Left lobe of liver (tissue), 2 donors: ENCODE results near the gene GALNT16. TPM values are rescaled to one million over a fixed set of nuclear protein-coding genes. Genes with fewer than 3 reads are reported as not detected.
A peak's percentile ranks its signal among the peaks of the same experiment; 100 is the strongest.

Source experiments
- ATAC-seq: fragments of 200-7000 bp; cut with Tn5 transposase; one replicate; pipeline ENCODE4 v1.9.1; 2020; ENCODE audit warnings: mild to moderate bottlenecking, moderate library complexity
- DNase-seq: peaks from one replicate; pipeline ENCODE4 v3.0.0-alpha.2; 2020; ENCODE audit warnings: low spot score
- total RNA-seq: library from RNA; stranded (reverse); gene quantifications from one replicate; pipeline ENCODE4 v1.2.1, GENCODE V29; 2021
- donor health status: DM: no; HTN: no; CAD: no; lungs with moderate emphysema.
- donor health status: DM: no; HTN: yes; CAD: no.

The GALNT16 gene
- total RNA-seq, 1 donor from 2014 or later, result 1.1 TPM

DNA sequence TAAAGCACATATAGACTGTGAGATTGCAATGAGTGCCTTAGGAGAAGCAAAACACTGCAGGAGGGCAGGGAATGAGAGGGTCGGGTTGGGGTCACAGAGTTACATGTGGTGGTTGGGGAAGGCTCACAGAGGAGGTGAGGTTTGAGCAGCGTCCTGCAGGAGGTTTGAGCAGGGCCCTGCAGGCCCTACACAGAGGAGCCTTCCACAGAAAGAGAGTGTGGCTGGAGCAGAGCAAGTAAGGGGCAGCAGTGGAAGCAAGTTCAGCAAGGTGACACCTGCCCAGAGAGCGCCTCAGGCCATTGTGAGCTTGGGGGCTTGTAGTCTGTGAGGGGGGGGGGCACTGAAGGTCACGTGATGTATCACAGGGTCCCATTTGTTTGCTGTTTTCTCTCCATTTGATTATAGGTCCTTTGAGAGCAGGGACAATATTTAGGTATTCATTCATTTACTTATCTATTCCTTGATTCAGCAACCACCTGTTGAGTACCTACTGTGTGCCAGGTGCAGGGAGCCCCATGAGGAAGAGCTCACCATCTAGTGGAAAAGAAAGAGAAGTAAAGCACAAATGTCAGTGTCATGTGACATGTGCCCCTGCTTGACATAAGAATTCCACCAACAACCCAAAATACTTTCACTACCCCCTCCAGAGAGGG lies 56.6 kb downstream of the GALNT16 start:
- no peak for ATAC-seq
- peak; percentile 33 for DNase-seq

DNA sequence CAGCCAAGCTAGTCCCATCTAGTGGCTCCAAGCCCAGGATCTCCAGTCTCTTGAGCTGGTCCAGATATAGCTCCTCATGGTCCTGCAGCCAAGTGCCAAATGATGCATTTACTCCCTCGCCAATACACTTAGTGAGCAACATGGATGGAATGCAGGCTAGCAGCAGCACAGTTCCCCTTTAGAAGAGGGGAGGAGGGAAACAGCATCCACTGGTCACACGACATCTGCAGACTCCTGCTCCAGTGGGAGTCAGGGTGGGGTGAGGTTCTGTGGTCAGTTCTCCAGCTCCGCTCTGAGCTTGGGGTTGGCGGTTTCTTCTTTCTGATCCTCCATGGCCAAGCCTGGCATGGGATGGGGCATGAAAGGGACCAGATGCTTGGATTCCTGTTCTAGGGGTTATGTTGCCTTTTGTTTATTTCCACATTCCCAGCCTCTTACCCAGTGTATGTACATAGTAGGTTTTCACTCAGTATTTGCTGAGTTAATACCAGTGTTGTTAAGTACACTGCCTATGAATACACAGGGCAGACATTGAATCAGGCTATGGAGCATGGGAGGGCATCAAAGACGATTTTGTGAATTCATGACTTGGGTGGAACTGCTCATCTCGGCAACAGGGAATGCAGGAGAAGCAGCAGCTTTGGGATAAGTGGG lies 57.3 kb downstream of the GALNT16 start:
- DNase-seq (peak; percentile 40), ATAC-seq (peak; percentile 51)

DNA sequence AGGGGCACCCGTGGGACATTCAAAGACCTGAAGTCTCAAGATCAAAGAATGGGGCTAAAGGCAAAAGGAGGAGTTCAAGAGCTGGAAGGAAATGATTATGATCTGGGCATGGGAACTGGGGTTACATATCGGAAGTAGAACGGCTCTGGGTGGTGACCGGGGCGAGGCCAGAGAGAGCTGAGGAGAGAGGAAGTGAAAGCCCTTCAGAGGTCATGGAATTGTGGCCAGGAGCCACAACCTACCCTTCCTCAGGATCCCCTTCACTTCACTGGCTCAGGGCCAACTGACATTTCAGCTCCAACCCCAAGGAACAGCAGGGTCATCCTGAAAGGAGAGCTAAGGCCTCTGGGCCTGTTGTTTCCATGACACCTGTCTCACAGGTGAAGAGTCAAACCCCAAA lies 57.8 kb downstream of the GALNT16 start:
- DNase-seq (no peak), ATAC-seq (peak; percentile 44)

DNA sequence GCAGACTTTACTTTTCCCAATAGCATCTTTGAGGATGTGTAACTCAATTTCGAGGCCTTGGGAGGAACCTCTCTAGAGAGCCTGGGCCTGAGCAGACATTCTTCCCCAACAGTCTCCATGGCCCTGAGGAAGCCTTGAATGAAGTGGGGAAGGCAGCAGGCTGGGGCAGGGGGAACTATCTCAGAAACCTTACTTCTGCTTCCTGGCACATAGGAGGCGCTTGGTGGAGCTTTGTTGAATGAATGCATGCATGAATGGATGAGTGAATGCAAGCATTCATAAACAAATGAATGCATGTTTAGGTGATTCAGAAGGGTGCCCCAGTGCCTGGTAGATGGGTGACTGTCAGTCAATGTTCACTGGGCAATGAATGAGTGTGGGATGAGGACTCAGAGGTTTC lies 58.3 kb downstream of the GALNT16 start:
- ATAC-seq (peak; percentile 25), DNase-seq (peak; percentile 42)

DNA sequence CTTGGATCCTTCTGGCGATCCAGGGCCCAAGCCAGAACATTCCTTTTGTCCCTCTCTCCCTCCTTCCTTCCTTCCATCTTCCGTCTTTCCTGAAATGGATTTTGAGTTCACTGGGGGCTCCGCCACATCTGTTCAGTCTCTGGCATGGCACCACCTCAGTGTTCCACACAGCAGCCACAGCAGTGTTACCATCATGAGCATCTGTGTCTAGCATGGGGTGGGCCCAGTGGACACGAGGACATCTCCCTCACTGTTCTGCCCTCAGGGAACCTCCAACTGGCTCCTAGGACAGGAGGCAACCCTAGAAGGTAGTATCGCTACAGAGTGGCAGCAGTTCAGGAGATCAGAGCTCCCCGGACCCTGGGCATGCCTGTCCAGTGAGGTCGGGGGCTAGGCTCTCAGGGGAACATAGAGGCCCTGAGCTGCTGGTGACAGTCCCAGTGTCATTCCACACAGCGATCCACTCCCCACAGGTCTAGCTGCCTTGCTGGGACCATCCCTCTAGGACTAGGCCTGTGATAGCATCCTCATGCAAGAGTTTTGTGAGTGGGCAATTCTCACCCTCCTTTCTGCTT lies 59.0 kb downstream of the GALNT16 start:
- DNase-seq (peak; percentile 33), ATAC-seq (no peak)

DNA sequence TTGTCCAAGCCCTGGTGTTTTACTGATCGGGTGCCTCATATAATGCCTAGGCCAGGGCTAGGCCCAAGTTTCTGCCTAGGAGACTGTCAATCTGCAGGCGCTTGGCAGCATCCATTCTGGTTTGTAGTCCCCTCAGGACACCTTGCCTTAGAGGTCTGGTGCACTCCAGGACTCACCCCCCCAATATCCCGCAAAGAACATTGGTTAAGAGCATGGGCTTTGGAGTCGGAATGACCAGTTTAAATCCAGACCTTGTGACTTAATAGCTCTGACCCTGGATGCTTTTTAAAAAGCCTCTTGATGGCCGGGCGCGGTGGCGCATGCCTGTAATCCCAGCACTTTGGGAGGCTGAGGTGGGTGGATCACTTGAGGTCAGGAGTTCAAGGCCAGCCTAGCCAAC lies 60.0 kb downstream of the GALNT16 start:
- ATAC-seq (no peak), DNase-seq (peak; percentile 11)

DNA sequence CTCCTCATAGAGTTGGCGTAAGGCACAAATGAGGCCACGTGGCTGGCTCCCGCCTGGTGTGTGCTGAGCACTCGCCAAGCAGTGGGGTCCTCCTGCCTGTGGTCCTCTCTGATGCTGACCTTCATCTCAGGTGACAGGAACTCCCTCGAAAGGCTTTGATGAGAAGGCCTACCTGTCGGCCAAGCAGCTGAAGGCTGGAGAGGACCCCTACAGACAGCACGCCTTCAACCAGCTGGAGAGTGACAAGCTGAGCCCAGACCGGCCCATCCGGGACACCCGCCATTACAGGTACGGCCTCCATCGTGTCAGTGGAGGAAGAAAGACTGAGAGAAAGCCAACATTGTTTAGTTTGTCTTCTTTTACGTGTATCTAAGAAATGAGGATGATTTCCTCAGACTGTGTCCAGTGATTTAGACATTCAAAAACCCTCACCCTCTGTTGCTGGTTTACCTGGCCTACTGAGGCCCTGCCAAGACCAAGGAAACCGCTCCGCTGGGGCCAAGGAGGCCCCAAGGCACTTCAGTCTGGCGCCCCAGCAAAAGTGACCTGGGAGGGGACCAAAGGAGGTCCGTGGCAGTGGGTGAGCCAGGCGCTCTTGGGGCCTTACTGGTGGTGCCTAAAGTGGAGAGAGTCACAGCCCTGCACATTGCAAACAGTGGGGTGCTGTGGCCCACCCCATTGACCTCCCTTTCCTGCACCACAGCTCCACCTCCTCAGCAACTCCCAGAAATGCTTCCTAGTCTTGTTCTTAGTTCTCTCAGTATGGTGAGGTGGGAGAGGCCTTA lies 60.8 kb downstream of the GALNT16 start:
- ATAC-seq, result no peak
- peak; percentile 33 for DNase-seq

DNA sequence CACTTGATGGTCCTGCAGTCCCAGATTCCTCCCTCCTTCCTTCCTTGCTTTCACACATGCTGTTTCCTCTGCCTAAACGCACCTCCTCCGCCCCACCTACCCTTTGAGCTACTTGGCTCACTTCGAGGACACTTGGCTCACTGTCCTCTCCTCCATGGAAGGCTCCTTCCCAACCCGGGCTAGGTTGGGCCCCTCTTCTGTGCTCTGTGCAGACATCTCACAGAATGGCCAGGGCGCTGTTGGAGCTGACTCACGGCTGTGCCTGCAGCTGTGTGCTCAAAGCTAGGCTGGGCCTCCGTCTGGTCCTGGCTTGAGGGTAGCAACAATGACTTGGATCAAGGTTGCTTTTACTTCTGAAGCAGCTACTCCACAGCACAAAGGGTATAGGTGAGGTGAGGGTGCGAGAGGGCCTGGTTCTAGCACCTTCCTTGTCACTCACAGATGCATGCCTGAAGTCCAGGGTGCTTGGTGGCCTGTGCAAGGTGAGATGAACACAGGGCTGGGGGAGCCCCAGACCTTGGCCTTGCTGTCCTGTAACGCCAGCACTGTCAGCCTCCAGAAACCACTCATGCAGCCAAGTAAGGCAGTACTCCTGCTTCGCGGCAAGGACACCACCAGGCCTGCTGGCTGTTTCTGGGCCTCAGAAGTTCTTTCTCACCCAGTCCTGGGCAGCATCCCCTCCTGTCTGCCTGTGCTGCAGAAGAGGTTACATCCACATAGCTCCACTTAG lies 61.8 kb downstream of the GALNT16 start:
- DNase-seq (peak; percentile 32), ATAC-seq (no peak)

DNA sequence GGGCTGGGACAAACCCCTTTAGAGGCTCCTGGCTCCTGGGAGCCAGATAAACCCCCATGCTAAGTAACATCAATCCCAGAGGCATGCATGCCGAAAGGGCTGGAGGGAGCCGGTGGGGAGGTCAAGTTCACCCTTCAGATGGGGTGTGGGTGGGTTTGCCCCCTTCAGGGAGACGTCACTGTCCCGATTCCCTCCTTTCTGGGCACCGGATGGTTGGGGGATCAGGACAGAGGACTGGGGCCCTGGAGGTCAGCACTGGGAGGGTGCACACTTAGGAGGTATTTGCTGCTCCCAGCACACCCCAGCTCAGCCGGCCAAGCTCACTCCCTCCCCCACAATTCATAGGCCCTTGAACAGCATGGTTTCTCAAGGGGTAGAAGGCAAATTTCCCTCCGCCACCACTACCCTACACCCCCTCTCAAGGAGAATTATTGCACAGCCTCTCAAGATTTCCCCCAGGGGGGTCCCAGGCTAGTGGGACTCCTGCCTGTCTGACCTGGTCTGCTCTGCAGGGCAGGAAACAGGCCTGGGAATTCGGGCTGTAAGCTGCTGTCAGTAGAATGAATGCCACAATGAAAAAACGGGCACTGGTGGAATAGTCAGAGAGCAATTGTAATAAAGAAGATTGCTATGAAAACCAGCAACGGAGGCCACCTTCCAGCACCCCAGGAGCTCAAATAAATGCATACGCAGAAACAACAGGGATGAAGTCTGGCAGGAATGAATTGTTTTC lies 63.5 kb downstream of the GALNT16 start:
- no peak for ATAC-seq
- DNase-seq, result peak; percentile 22

DNA sequence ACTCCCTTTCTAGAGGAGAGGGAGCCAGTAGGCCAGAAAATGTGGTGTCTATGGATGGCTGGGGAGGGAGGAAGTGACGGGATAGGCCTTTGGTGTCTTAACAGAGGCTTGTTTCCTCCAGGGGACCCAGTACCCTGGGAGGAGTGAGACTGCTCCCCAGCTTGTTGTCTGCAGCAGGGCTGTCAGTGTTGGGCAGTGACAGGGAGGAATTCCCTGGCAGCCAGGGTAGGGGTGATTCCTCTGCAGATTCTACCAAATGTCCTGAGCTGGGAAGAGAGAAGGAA lies 64.0 kb downstream of the GALNT16 start:
- ATAC-seq (no peak), DNase-seq (peak; percentile 22)

DNA sequence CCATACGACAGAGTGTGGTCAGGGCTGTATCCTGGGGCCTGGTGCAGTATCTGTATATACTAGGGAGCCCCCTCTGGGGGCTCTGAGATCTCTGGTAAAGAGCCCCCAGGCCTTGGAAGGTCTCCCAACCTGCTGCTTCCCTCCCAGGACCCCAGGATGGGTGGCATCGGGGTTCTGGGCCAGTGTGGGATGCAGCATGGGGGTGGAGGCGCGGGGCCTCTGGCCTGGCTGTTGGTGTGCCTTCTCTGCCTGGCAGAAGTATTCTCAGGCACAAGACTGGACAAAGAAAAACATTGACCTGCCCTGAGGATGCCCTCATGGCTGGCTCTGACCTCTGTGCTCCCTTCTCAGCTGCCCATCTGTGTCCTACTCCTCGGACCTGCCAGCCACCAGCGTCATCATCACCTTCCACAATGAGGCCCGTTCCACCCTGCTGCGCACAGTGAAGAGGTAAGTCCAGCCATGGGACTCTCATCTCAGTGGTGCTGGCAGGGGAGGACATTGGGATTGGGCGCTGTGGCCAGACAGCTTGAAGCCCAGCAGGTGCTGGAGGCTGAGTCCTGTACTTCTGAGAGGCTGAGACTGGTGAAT lies 64.5 kb downstream of the GALNT16 start:
- DNase-seq (peak; percentile 37), ATAC-seq (no peak)

DNA sequence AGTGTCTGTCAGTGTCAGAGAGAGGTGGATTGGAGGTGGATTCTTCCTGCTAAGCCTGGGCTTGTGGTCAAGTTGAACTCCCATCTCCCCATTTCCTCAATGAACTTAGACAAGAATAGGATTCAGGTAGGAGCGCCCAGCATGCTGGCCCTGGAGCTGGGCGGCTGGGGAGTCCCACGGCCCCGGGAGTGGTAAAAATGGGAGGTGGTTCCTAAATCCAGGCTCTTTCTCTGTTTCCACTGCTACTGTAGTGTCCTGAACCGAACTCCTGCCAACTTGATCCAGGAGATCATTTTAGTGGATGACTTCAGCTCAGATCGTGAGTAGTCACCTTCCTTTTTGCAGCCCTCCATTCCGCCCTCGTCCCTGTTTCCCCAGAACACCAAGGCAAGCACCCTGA lies 65.1 kb downstream of the GALNT16 start:
- DNase-seq (peak; percentile 5), ATAC-seq (no peak)

DNA sequence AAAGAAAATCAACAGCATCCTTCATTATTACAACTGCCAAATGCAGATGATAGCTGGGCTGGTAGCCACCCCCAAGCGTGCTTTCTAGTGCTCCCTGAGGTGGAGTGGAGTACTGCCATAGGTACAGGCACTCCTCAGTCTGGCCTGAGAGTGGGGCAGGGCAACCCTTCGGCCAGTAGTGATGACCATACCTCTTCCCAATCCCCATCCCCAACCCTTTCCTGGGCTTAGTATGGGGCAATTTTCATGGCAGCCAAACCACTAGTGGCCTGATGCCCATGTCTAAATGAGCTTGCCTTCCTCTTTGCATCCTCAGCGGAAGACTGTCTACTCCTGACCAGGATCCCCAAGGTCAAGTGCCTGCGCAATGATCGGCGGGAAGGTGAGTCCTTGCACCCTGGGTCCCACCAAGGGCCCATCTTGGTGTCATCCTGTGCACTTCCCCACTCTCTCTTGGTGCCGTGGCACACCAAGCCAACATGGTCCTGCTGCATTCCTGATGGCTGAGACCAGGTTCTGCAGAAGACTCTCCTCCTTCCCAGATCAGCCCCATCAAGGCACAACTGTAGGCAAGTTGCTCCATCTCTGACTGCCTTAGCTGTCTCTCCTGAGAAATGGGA lies 65.8 kb downstream of the GALNT16 start:
- DNase-seq (peak; percentile 33), ATAC-seq (peak; percentile 40)

DNA sequence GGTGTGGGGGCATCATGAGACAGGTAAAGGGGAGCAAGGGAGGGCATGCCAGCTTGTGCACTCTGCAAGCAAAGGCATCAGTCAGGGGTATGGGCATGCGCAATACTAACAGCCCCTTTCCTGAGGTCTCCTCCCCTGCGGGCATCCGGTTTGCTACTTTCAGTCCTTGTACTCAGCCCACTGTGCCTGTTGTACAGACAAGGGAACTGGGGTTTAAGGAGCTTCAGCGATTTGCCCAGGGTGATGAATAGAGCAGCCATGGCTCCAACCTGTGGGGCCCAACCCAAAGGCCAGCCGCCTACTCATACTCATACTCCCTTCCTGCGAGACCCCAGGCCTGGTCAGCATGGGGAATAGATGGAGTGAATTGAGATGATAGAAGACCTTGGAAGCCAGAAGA lies 66.7 kb downstream of the GALNT16 start:
- ATAC-seq, result no peak
- DNase-seq, result peak; percentile 16

DNA sequence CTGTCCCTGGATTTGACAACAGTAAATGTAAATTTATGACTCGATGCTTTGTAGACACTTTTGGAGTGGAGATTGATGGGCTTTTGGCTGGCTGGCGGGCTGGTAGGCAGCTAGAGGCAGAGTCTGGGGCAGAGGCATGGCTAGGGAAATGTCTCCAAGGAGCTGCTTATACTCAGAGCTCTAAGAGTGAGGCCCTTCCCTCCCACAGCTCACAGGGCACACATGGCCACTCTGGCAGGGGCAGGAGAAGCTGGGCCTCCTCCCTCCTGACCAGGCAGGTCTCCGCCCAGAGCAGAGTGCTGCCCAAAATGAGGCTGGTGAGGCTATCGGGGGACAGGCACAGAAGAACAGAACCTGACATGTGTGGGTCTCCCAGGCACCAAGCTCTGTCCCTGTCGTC lies 67.5 kb downstream of the GALNT16 start:
- DNase-seq, result no peak
- no peak for ATAC-seq

DNA sequence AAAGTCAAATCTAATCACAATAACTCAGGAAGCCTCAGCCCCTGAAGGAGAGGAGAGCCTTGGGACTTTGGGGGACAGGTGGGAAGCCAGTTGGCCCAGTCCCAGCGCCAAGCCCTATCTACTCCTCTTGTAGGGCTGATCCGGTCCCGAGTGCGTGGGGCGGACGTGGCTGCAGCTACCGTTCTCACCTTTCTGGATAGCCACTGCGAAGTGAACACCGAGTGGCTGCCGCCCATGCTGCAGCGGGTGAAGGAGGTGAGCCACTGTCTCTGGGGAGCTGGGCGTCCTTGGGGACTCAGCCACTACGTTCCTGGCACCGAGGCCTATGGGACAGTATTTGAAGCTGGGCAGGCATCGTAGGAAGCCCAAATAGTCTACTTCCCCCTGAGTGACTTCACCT lies 68.4 kb downstream of the GALNT16 start:
- DNase-seq (no peak), ATAC-seq (no peak)

DNA sequence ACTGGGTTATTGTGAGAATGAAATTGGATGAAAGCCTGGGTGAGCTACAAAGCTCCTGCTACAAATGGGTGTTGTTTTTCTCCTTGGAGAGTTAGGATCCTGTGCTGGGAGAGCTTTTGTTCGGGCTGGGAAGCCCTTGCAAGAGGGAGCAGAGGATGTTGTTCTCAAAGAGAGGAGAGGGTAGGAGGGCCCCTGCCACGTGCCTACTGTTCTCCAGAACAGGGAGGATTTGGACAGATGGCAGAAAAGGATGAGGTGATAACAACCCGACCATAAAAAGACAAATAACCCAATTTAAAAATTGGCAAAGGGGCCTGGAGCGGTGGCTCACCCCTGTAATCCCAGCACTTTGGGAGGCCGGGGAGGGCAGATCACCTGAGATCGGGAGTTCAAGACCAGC lies 68.8 kb downstream of the GALNT16 start:
- ATAC-seq (no peak), DNase-seq (no peak)

DNA sequence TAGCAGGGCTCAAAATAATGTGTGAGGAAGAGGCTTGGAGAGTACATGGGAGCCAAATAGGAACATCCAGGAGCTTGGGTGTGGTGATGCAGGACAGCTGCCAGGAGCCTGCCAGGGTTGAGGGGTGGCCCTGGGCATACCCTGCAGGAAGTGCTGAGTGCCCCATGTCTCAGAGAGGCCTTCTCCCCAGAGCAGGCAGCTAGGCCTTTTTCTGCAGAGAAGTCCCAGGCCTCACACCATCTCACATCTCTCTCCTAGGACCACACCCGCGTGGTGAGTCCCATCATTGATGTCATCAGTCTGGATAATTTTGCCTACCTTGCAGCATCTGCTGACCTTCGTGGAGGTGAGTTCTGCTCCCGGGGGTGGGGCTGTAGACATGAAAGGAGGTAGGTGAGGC lies 71.2 kb downstream of the GALNT16 start:
- DNase-seq (no peak), ATAC-seq (no peak)

DNA sequence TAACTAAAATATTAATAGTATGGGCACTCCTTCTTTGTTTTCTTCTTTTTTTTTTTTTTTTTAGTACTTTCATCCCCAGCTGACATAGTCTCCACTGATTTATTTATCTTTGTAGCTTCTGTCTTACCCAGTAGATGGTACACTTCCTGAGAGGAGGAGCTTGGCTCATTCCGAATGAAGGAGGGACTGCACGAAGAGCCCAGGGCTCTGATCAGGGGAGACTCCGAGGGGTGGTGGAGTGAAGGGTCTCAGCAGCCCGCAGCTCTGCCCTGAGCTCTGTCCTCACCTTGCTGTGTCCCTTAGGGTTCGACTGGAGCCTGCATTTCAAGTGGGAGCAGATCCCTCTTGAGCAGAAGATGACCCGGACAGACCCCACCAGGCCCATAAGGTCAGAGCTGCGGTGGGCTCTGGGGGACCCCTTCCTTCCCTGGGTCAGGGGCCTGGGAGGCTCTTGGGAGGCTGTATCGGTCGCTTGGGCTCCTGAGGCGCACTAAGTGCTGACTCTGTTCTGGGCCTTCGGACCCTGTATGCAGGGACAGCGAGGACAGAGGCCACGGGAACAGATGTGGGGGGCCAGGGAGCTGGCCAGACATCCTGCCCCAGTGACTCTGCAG lies 72.9 kb downstream of the GALNT16 start:
- DNase-seq (no peak), ATAC-seq (no peak)
